ENCODE data around the gene GPD1. TPM values are rescaled to one million over a fixed set of nuclear protein-coding genes. Genes with fewer than 3 reads are reported as not detected.

Gene GPD1
- total and polyA plus RNA-seq, 4 experiments from 2014 or later = 1.1 to 2.0 TPM; not detected in 2

- CTCF ChIA-PET (ENCODE audit: partially characterized antibody) = interaction anchor here (0.8 to 16.2 kb wide), 9 partner anchors 8 to 198 kb away, joined by 3 to 316 read pairs (median 7); partner anchors contain the start of genes CERS5, COX14, GPD1 and LIMA1
- H3K4me3 Mint-ChIP-seq = peak overlapping the region; percentile 87 to 96 (median 94)
- H3K27ac Mint-ChIP-seq = peak overlapping the region; percentile 93 to 98 (median 96)
- Histone ChIP-seq H3K27ac (ENCODE audit: low read depth, low read length) (peak overlapping the region; percentile 84), H3K4me3 (ENCODE audit: low read length in 2 of 2) (peak overlapping the region; percentile 2 to 73), H3K27me3 (ENCODE audit: insufficient read depth, low read length) (no peaks in the 10 kb centered on the region), H3K9me3 (ENCODE audit: control insufficient read depth in 1 of 2, low read length in 2 of 2) (no peaks in the 10 kb centered on the region), H3K4me1 (ENCODE audit: insufficient read depth, low read length) (peaks cover 27% of the 10 kb centered on the region), H3K36me3 (ENCODE audit: insufficient read depth, low read length) (peaks cover 29% of the 10 kb centered on the region)
- no peaks in the 10 kb centered on the region for H3K27me3 Mint-ChIP-seq
- peaks cover 13 to 37% (median 27%) of the 10 kb centered on the region in 4 donors for H3K4me1 Mint-ChIP-seq
- intact Hi-C loops (cut with micrococcal nuclease) = loop anchor here (1.0 to 10.0 kb wide), 4 partner anchors 26 to 319 kb away; partner anchors contain the start of genes CERS5, LARP4 and RACGAP1
- no peak for DNase-seq
- POLR2A ChIA-PET (ENCODE audit: partially characterized antibody) = interaction anchor here (0.6 to 4.6 kb wide), 16 partner anchors 11 to 821 kb away, joined by 3 to 110 read pairs (median 4); partner anchors contain the start of genes CERS5, COX14, LIMA1 and RACGAP1
- H3K36me3 Mint-ChIP-seq = peaks cover 24 to 50% of the 10 kb centered on the region in 2 donors
- no peaks in the 10 kb centered on the region for H3K9me3 Mint-ChIP-seq
Observed at GRCh38 chr12:50085615-50086072, 18.2 kb upstream of the GPD1 start.

- peaks cover 27% of the 10 kb centered on the region for H3K4me1 ChIP-seq (ENCODE audit: insufficient read depth, low read length)
- peaks cover 13 to 37% (median 27%) of the 10 kb centered on the region in 4 donors for H3K4me1 Mint-ChIP-seq
- DNase-seq = no peak
- peak overlapping the region; percentile 42 to 98 (median 95) for H3K27ac Mint-ChIP-seq
- H3K4me3 Mint-ChIP-seq = peak overlapping the region; percentile 76 to 96 (median 93)
- H3K4me3 ChIP-seq (ENCODE audit: low read length in 2 of 2) = no peak overlapping the region
- no peaks in the 10 kb centered on the region for H3K27me3 ChIP-seq (ENCODE audit: insufficient read depth, low read length)
- peaks cover 27 to 53% of the 10 kb centered on the region in 2 donors for H3K36me3 Mint-ChIP-seq
- ChIA-PET CTCF (ENCODE audit: partially characterized antibody) (interaction anchor here (1.2 to 16.2 kb wide), 6 partner anchors 7 to 197 kb away, joined by 3 to 316 read pairs (median 8); partner anchors contain the start of genes CERS5, COX14, GPD1 and LIMA1), POLR2A (ENCODE audit: partially characterized antibody) (interaction anchor here (0.7 to 4.6 kb wide), 3 partner anchors 26 to 197 kb away, joined by 6 to 110 read pairs (median 13); partner anchors contain the start of genes CERS5, COX14 and LIMA1)
- H3K9me3 ChIP-seq (ENCODE audit: control insufficient read depth in 1 of 2, low read length in 2 of 2) = no peaks in the 10 kb centered on the region
- H3K36me3 ChIP-seq (ENCODE audit: insufficient read depth, low read length) = peaks cover 32% of the 10 kb centered on the region
- H3K27me3 Mint-ChIP-seq = no peaks in the 10 kb centered on the region
- peak overlapping the region; percentile 84 for H3K27ac ChIP-seq (ENCODE audit: low read depth, low read length)
- no peaks in the 10 kb centered on the region for H3K9me3 Mint-ChIP-seq
- intact Hi-C loops (cut with micrococcal nuclease) = loop anchor here (10.0 kb wide), 1 partner anchor 319 kb away; the partner anchor contains the start of gene LARP4
Observed at GRCh38 chr12:50086148-50086547, 17.7 kb upstream of the GPD1 start.

GRCh38 chr12:50087151-50087550 is 16.7 kb upstream of the GPD1 start:
- no peak overlapping the region for H3K4me3 ChIP-seq (ENCODE audit: low read length in 2 of 2)
- intact Hi-C loops (cut with micrococcal nuclease) = loop anchor here (10.0 kb wide), 1 partner anchor 318 kb away; the partner anchor contains the start of gene LARP4
- Mint-ChIP-seq H3K4me1 (peaks cover 13 to 37% (median 27%) of the 10 kb centered on the region in 4 donors), H3K4me3 (peak overlapping the region in 6 of 8 donors; percentile 38 to 52 (median 48)), H3K9me3 (no peaks in the 10 kb centered on the region), H3K36me3 (peaks cover 32 to 62% of the 10 kb centered on the region in 2 donors), H3K27ac (peak overlapping the region in 4 of 7 donors; percentile 70 to 98 (median 85)), H3K27me3 (no peaks in the 10 kb centered on the region)
- no peaks in the 10 kb centered on the region for H3K27me3 ChIP-seq (ENCODE audit: insufficient read depth, low read length)
- H3K36me3 ChIP-seq (ENCODE audit: insufficient read depth, low read length) = peaks cover 35% of the 10 kb centered on the region
- no peak for DNase-seq
- H3K9me3 ChIP-seq (ENCODE audit: control insufficient read depth in 1 of 2, low read length in 2 of 2) = no peaks in the 10 kb centered on the region
- ChIA-PET CTCF (ENCODE audit: partially characterized antibody) (interaction anchor here (0.8 to 16.2 kb wide), 11 partner anchors 10 to 135 kb away, joined by 3 to 316 read pairs (median 5); partner anchors contain the start of genes CERS5, COX14 and GPD1), POLR2A (ENCODE audit: partially characterized antibody) (interaction anchor here (0.6 to 1.9 kb wide), 3 partner anchors 23 to 1235 kb away, joined by 3 to 9 read pairs (median 7); partner anchors contain the start of genes CERS5 and DDX23)
- H3K4me1 ChIP-seq (ENCODE audit: insufficient read depth, low read length) = peaks cover 27% of the 10 kb centered on the region
- H3K27ac ChIP-seq (ENCODE audit: low read depth, low read length) = no peak overlapping the region

- H3K27me3 Mint-ChIP-seq = no peaks in the 10 kb centered on the region
- Histone ChIP-seq H3K36me3 (ENCODE audit: insufficient read depth, low read length) (peaks cover 41% of the 10 kb centered on the region), H3K9me3 (ENCODE audit: control insufficient read depth in 1 of 2, low read length in 2 of 2) (no peaks in the 10 kb centered on the region), H3K27ac (ENCODE audit: low read depth, low read length) (no peak overlapping the region), H3K4me3 (ENCODE audit: low read length in 2 of 2) (no peak overlapping the region), H3K4me1 (ENCODE audit: insufficient read depth, low read length) (peaks cover 27% of the 10 kb centered on the region), H3K27me3 (ENCODE audit: insufficient read depth, low read length) (no peaks in the 10 kb centered on the region)
- no peak for DNase-seq
- peak overlapping the region in 4 of 7 donors; percentile 14 to 70 (median 31) for H3K27ac Mint-ChIP-seq
- H3K36me3 Mint-ChIP-seq = peaks cover 32 to 62% of the 10 kb centered on the region in 2 donors
- H3K9me3 Mint-ChIP-seq = no peaks in the 10 kb centered on the region
- ChIA-PET POLR2A (ENCODE audit: partially characterized antibody) (interaction anchor here (1.1 to 1.9 kb wide), 3 partner anchors 23 to 88 kb away, joined by 3 to 9 read pairs (median 7); partner anchors contain the start of gene CERS5), CTCF (ENCODE audit: partially characterized antibody) (interaction anchor here (0.8 to 16.2 kb wide), 12 partner anchors 9 to 227 kb away, joined by 3 to 316 read pairs (median 4); partner anchors contain the start of genes CERS5, COX14 and GPD1)
- peak overlapping the region in 3 of 8 donors; percentile 9 to 36 (median 21) for H3K4me3 Mint-ChIP-seq
- peaks cover 13 to 32% (median 27%) of the 10 kb centered on the region in 4 donors for H3K4me1 Mint-ChIP-seq
- intact Hi-C loops (cut with micrococcal nuclease) = loop anchor here (1.0 to 10.0 kb wide), 2 partner anchors 87 to 317 kb away; partner anchors contain the start of gene LARP4
Observed at GRCh38 chr12:50087995-50088394, 15.8 kb upstream of the GPD1 start.

GRCh38 chr12:50088577-50089335 is 15.1 kb upstream of the GPD1 start:
- H3K4me3 Mint-ChIP-seq = peak overlapping the region in 3 of 8 donors; percentile 15 to 35 (median 25)
- ChIA-PET POLR2A (ENCODE audit: partially characterized antibody) (interaction anchor here (1.1 to 1.9 kb wide), 4 partner anchors 22 to 87 kb away, joined by 3 to 9 read pairs (median 6); partner anchors contain the start of gene CERS5), CTCF (ENCODE audit: partially characterized antibody) (interaction anchor here (0.8 to 16.2 kb wide), 12 partner anchors 8 to 226 kb away, joined by 3 to 316 read pairs (median 4); partner anchors contain the start of genes CERS5, COX14 and GPD1)
- Histone ChIP-seq H3K4me1 (ENCODE audit: insufficient read depth, low read length) (peaks cover 24% of the 10 kb centered on the region), H3K4me3 (ENCODE audit: low read length in 2 of 2) (no peak overlapping the region), H3K27ac (ENCODE audit: low read depth, low read length) (no peak overlapping the region), H3K36me3 (ENCODE audit: insufficient read depth, low read length) (peaks cover 44% of the 10 kb centered on the region), H3K9me3 (ENCODE audit: control insufficient read depth in 1 of 2, low read length in 2 of 2) (no peaks in the 10 kb centered on the region), H3K27me3 (ENCODE audit: insufficient read depth, low read length) (no peaks in the 10 kb centered on the region)
- H3K4me1 Mint-ChIP-seq = peaks cover 11 to 28% (median 23%) of the 10 kb centered on the region in 4 donors
- H3K27ac Mint-ChIP-seq = peak overlapping the region; percentile 4 to 75 (median 44)
- peaks cover 32 to 66% of the 10 kb centered on the region in 2 donors for H3K36me3 Mint-ChIP-seq
- DNase-seq = peak; percentile 45 to 70 (median 54)
- H3K27me3 Mint-ChIP-seq = no peaks in the 10 kb centered on the region
- intact Hi-C loops (cut with micrococcal nuclease) = loop anchor here (1.0 to 10.0 kb wide), 2 partner anchors 87 to 316 kb away; partner anchors contain the start of gene LARP4
- H3K9me3 Mint-ChIP-seq = no peaks in the 10 kb centered on the region

GRCh38 chr12:50089730-50090129 is 14.1 kb upstream of the GPD1 start:
- H3K4me3 Mint-ChIP-seq = no peak overlapping the region
- Histone ChIP-seq H3K27ac (ENCODE audit: low read depth, low read length) (no peak overlapping the region), H3K9me3 (ENCODE audit: control insufficient read depth in 1 of 2, low read length in 2 of 2) (no peaks in the 10 kb centered on the region), H3K27me3 (ENCODE audit: insufficient read depth, low read length) (no peaks in the 10 kb centered on the region), H3K4me1 (ENCODE audit: insufficient read depth, low read length) (peaks cover 21% of the 10 kb centered on the region), H3K4me3 (ENCODE audit: low read length in 2 of 2) (no peak overlapping the region), H3K36me3 (ENCODE audit: insufficient read depth, low read length) (peaks cover 51% of the 10 kb centered on the region)
- no peak for DNase-seq
- peaks cover 11 to 23% (median 20%) of the 10 kb centered on the region in 4 donors for H3K4me1 Mint-ChIP-seq
- peaks cover 36 to 73% of the 10 kb centered on the region in 2 donors for H3K36me3 Mint-ChIP-seq
- CTCF ChIA-PET (ENCODE audit: partially characterized antibody) = interaction anchor here (0.8 to 16.2 kb wide), 7 partner anchors 10 to 98 kb away, joined by 3 to 316 read pairs (median 7); partner anchors contain the start of genes CERS5, COX14 and GPD1
- intact Hi-C loops (cut with micrococcal nuclease) = loop anchor here (10.0 kb wide), 1 partner anchor 315 kb away; the partner anchor contains the start of gene LARP4
- H3K27me3 Mint-ChIP-seq = no peaks in the 10 kb centered on the region
- POLR2A ChIA-PET (ENCODE audit: partially characterized antibody) = interaction anchor here (1.6 to 1.8 kb wide), 2 partner anchors 22 to 78 kb away, joined by 5 to 7 read pairs; partner anchors contain the start of genes CERS5 and COX14
- H3K27ac Mint-ChIP-seq = no peak overlapping the region
- no peaks in the 10 kb centered on the region for H3K9me3 Mint-ChIP-seq
